GM23248 (cell line): ENCODE results near the gene PHTF1. TPM values are rescaled to one million over a fixed set of nuclear protein-coding genes. Genes with fewer than 3 reads are reported as not detected.

Source experiments
- DNase-seq: peaks from one replicate; pipeline ENCODE4 v3.0.0-alpha.2; 2015
- H2AFZ ChIP-seq: fragments of 200-600 bp; sonication (generic); 2 replicates; pipeline ENCODE4 v1.6.1; 2016; ENCODE audit warnings: antibody characterized with exemption
- H3F3A ChIP-seq: fragments of 200-600 bp; sonication (generic); 2 replicates; pipeline ENCODE4 v1.6.1; 2016; ENCODE audit warnings: mild to moderate bottlenecking, antibody characterized with exemption, mixed run types; ENCODE audit not compliant: insufficient read depth
- H3K27ac ChIP-seq: fragments of 200-600 bp; sonication (generic); 2 replicates; pipeline ENCODE4 v1.5.1; 2016; ENCODE audit warnings: mild to moderate bottlenecking
- H3K27me3 ChIP-seq: fragments of 200-600 bp; sonication (generic); replicated peaks from 2 replicates; pipeline ENCODE4 v1.6.1; 2016; ENCODE audit warnings: mild to moderate bottlenecking; ENCODE audit not compliant: insufficient read depth
- H3K36me3 ChIP-seq: fragments of 200-600 bp; sonication (generic); 2 replicates; pipeline ENCODE4 v1.6.1; 2016; ENCODE audit warnings: low read depth, mild to moderate bottlenecking
- H3K4me1 ChIP-seq: fragments of 200-600 bp; sonication (generic); 2 replicates; pipeline ENCODE4 v1.6.1; 2016; ENCODE audit warnings: mild to moderate bottlenecking; ENCODE audit not compliant: insufficient read depth
- H3K4me2 ChIP-seq: fragments of 200-600 bp; sonication (generic); one replicate; pipeline ENCODE4 v1.6.1; 2016; ENCODE audit warnings: mild to moderate bottlenecking; ENCODE audit not compliant: unreplicated experiment
- H3K4me3 ChIP-seq: fragments of 200-600 bp; sonication (generic); 2 replicates; pipeline ENCODE4 v1.5.1; 2016; ENCODE audit warnings: mild to moderate bottlenecking
- H3K79me2 ChIP-seq: fragments of 200-600 bp; sonication (generic); 2 replicates; pipeline ENCODE4 v1.6.1; 2016; ENCODE audit warnings: mild to moderate bottlenecking; ENCODE audit not compliant: insufficient read depth
- H3K9ac ChIP-seq: fragments of 200-600 bp; sonication (generic); 2 replicates; pipeline ENCODE4 v1.6.1; 2016; ENCODE audit warnings: mild to moderate bottlenecking
- H3K9me2 ChIP-seq: fragments of 200-600 bp; sonication (generic); 2 replicates; pipeline ENCODE4 v1.6.1; 2016; ENCODE audit warnings: mixed run types, mild to moderate bottlenecking, moderate library complexity; ENCODE audit not compliant: insufficient read depth
- H3K9me3 ChIP-seq: fragments of 200-600 bp; sonication (generic); one replicate; pipeline ENCODE4 v1.6.1; 2017; ENCODE audit warnings: low read depth
- H4K20me1 ChIP-seq: fragments of 200-600 bp; sonication (generic); 2 replicates; pipeline ENCODE4 v1.6.0; 2016; ENCODE audit not compliant: insufficient read depth
- EZH2 ChIP-seq: fragments of 200-600 bp; sonication (generic); IDR thresholded peaks from 2 replicates; pipeline ENCODE4 v1.6.1; 2018; ENCODE audit warnings: antibody characterized with exemption, mild to moderate bottlenecking; ENCODE audit not compliant: insufficient read depth, poor library complexity, severe bottlenecking
- EZH2phosphoT487 ChIP-seq: fragments of 200-600 bp; sonication (generic); IDR thresholded peaks from 2 replicates; pipeline ENCODE4 v1.6.1; 2018; ENCODE audit warnings: antibody characterized with exemption, moderate library complexity, mild to moderate bottlenecking, low read depth; ENCODE audit not compliant: insufficient read depth
- WGBS, 2 experiments: methylation state at CpG; one replicate each; pipeline ENCODE4 v1.1.6; 2015 to 2017; ENCODE audit warnings: low lambda C conversion rate in 2 of 2, low coverage in 1 of 2; ENCODE audit errors: missing lambda C conversion rate in 2 of 2; 5-methylcytosine and 5-hydroxymethylcytosine counted together
- in situ Hi-C: fragments of 300-500 bp; cut with MboI; formaldehyde crosslinking; loops from 2 replicates; pipeline ENCODE4 v1.15.0; 2020
- polyA plus RNA-seq: library from polyadenylated mRNA; unstranded; fragments of >200 nt; fragmentation: Nextera tagmentation; extraction: Ambion mirVana; gene quantifications from 2 replicates; pipeline ENCODE4 v1.2.1, GENCODE V29; 2016
- total RNA-seq: library from RNA; depleted of rRNA; stranded (reverse); fragments of >200 nt; shearing (Covaris generic); gene quantifications from 2 replicates; pipeline ENCODE4 v1.2.3, GENCODE V29; 2014

PHTF1 gene
- total and polyA plus RNA-seq, 2 experiments from 2014 or later: 15.9 to 18.2 TPM

- peaks cover 91% of the 10 kb centered on the region for H3K79me2 ChIP-seq
- peaks cover 24% of the 10 kb centered on the region; the same call in 1 of the 2 replicates for H3K36me3 ChIP-seq
- no peak overlapping the region for H3K9ac ChIP-seq
- H3K4me3 ChIP-seq: no peak overlapping the region
- WGBS, 2 experiments: 98% methylated on average over 9 of the region's 9 CpGs
- peaks cover 21% of the 10 kb centered on the region for H3K4me1 ChIP-seq
- no peak overlapping the region for H2AFZ ChIP-seq
- no peaks in the 10 kb centered on the region; the same call in 1 of the 2 replicates for H4K20me1 ChIP-seq
- TF ChIP-seq EZH2phosphoT487: no peak
- TF ChIP-seq EZH2: no peak
- no peak overlapping the region for H3K4me2 ChIP-seq
- no peaks in the 10 kb centered on the region for H3K27me3 ChIP-seq
- peaks cover 35% of the 10 kb centered on the region for H3F3A ChIP-seq
- H3K9me3 ChIP-seq: no peaks in the 10 kb centered on the region
- H3K27ac ChIP-seq: no peak overlapping the region
- in situ Hi-C loops: no loop called here
- DNase-seq: no peak
- no peaks in the 10 kb centered on the region for H3K9me2 ChIP-seq
Observed at GRCh38 chr1:113793878-113794834, 34.9 kb upstream of the PHTF1 start.

GRCh38 chr1:113792986-113793385 lies 33.7 kb upstream of the PHTF1 start:
- H3K4me3 ChIP-seq: no peak overlapping the region
- H3F3A ChIP-seq: peaks cover 35% of the 10 kb centered on the region
- H3K4me2 ChIP-seq: peak overlapping the region; percentile 16
- 76 to 86% methylated on average over 1 of the region's 1 CpG for WGBS, 2 experiments
- peaks cover 24% of the 10 kb centered on the region; the same call in 1 of the 2 replicates for H3K36me3 ChIP-seq
- peaks cover 21% of the 10 kb centered on the region for H3K4me1 ChIP-seq
- no peaks in the 10 kb centered on the region for H3K27me3 ChIP-seq
- no peak overlapping the region for H3K9ac ChIP-seq
- no peaks in the 10 kb centered on the region; the same call in 1 of the 2 replicates for H4K20me1 ChIP-seq
- DNase-seq: peak; percentile 81
- peaks cover 91% of the 10 kb centered on the region for H3K79me2 ChIP-seq
- H3K9me3 ChIP-seq: no peaks in the 10 kb centered on the region
- no peak for TF ChIP-seq EZH2
- TF ChIP-seq EZH2phosphoT487: no peak
- H3K9me2 ChIP-seq: no peaks in the 10 kb centered on the region
- H2AFZ ChIP-seq: no peak overlapping the region
- in situ Hi-C loops: no loop called here
- peak overlapping the region; percentile 25 for H3K27ac ChIP-seq

- peak overlapping the region; percentile 16 for H3K4me2 ChIP-seq
- no peaks in the 10 kb centered on the region for H3K27me3 ChIP-seq
- H3K9me3 ChIP-seq: no peaks in the 10 kb centered on the region
- H3K27ac ChIP-seq: peak overlapping the region; percentile 25
- in situ Hi-C loops: no loop called here
- WGBS, 2 experiments: 80 to 85% methylated on average over 5 of the region's 5 CpGs
- no peak overlapping the region for H2AFZ ChIP-seq
- peaks cover 91% of the 10 kb centered on the region for H3K79me2 ChIP-seq
- no peaks in the 10 kb centered on the region; the same call in 1 of the 2 replicates for H4K20me1 ChIP-seq
- H3K4me3 ChIP-seq: no peak overlapping the region
- no peak overlapping the region for H3K9ac ChIP-seq
- peaks cover 35% of the 10 kb centered on the region for H3F3A ChIP-seq
- H3K36me3 ChIP-seq: peaks cover 24% of the 10 kb centered on the region; the same call in 1 of the 2 replicates
- H3K4me1 ChIP-seq: peaks cover 21% of the 10 kb centered on the region
- no peak for DNase-seq
- TF ChIP-seq EZH2phosphoT487 (no peak), EZH2 (no peak)
- no peaks in the 10 kb centered on the region for H3K9me2 ChIP-seq
Observed at GRCh38 chr1:113792471-113792870, 33.2 kb upstream of the PHTF1 start.

DNA sequence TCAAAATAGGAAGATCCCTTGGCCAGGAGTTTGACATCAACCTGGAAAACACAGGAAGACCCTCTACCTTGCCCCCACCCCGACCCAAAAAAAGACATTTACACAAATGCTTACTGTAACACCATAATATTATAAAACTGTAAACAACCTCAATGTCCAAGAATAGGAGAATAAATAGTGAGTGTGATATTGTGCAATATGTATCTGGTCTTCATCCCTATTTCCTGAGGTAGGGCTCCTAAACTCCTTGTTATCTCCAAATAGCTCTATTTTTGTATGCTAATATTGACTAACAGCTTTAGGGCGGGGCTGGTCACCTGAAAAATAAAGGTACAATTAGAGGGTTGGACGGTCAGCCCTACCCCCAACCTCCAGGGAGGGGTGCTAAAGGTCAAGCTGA lies 29.5 kb upstream of the PHTF1 start:
- WGBS, 2 experiments: 84 to 85% methylated on average over 3 of the region's 3 CpGs

More for the DNA sequence above, 29.5 kb upstream of the PHTF1 start:
- Histone ChIP-seq H3K9ac (no peak overlapping the region), H3F3A (peaks cover 29% of the 10 kb centered on the region), H2AFZ (no peak overlapping the region), H3K4me1 (peaks cover 27% of the 10 kb centered on the region), H3K36me3 (no peaks in the 10 kb centered on the region), H3K27ac (no peak overlapping the region), H3K4me2 (no peak overlapping the region), H3K79me2 (peaks cover 91% of the 10 kb centered on the region), H3K27me3 (no peaks in the 10 kb centered on the region), H4K20me1 (no peaks in the 10 kb centered on the region), H3K9me3 (no peaks in the 10 kb centered on the region), H3K9me2 (no peaks in the 10 kb centered on the region), H3K4me3 (no peak overlapping the region)
- no peak for DNase-seq
- in situ Hi-C loops: no loop called here
- TF ChIP-seq EZH2phosphoT487: no peak
- no peak for TF ChIP-seq EZH2
